HCT116 (cell line): ENCODE measurements around the gene MMP28. TPM values are rescaled to one million over a fixed set of nuclear protein-coding genes. Genes with fewer than 3 reads are reported as not detected.

Source experiments
- ATAC-seq: fragments of 200-7000 bp; cut with Tn5 transposase; 2 replicates; pipeline ENCODE4 v1.9.1; 2020; ENCODE audit warnings: mild to moderate bottlenecking, moderate library complexity
- BruUV-seq: library from RNA; stranded (reverse); fragments of 400-500 nt; replicated peaks from 2 replicates; lab custom pipeline; 2021; lab: Mats Ljungman, UMichigan
- CTCF ChIA-PET: fragments of 300-600 bp; sonication (Branson Sonifier 250); formaldehyde crosslinking; loops from one replicate; lab custom pipeline; 2021; ENCODE audit warnings: antibody characterized with exemption; lab: Charles Lee
- POLR2A ChIA-PET: fragments of 300-600, 350-600 bp; sonication (Branson Sonifier 250); formaldehyde crosslinking; loops from one replicate; lab custom pipeline; 2021; ENCODE audit warnings: antibody characterized with exemption; lab: Charles Lee
- RAD21 ChIA-PET, 2 experiments: fragments of 300-600 bp; sonication (Branson Sonifier 250); formaldehyde crosslinking; loops; one replicate each; lab custom pipeline; 2023; ENCODE audit warnings: low total read pairs in 2 of 2; ENCODE audit not compliant: uncharacterized antibody in 2 of 2, unreplicated experiment in 2 of 2, low non-redundant PET in 1 of 2; lab: Charles Lee
- DNase-seq: peaks from one replicate; pipeline ENCODE4 v3.0.0-alpha.2; 2010; ENCODE audit warnings: low read depth, low spot score
- H2AFZ ChIP-seq: fragments of 200-600 bp; shearing (Covaris generic), sonication (generic); 2 replicates; pipeline ENCODE4 v1.6.1; 2017; ENCODE audit warnings: low read depth, mixed run types, mixed read lengths, antibody characterized with exemption, low read length; ENCODE audit not compliant: poor library complexity, severe bottlenecking
- H3K27ac ChIP-seq: 2 replicates; pipeline ENCODE4 v1.5.1; 2012; ENCODE audit warnings: low read depth, low read length
- H3K27me3 ChIP-seq: fragments of 200-600 bp; sonication (generic); 2 replicates; pipeline ENCODE4 v1.6.1; 2016; ENCODE audit warnings: mixed run types, low read length, mixed read lengths; ENCODE audit not compliant: insufficient read depth
- H3K36me3 ChIP-seq, 2 experiments: fragments of 200-500 bp in 1 of 2; fragments of 200-600 bp in 1 of 2; sonication (Bioruptor generic) in 1 of 2; sonication (generic) in 1 of 2; 2 replicates each; pipeline versions ENCODE4 v1.5.1 to v1.6.1; 2014 to 2016; ENCODE audit warnings: low read length in 2 of 2, inconsistent platforms in 1 of 2, mixed read lengths in 1 of 2, mixed run types in 1 of 2; ENCODE audit not compliant: insufficient read depth in 2 of 2, control insufficient read depth in 1 of 2
- H3K4me1 ChIP-seq, 2 experiments: fragments of 200-600 bp in 1 of 2; sonication (generic) in 1 of 2; 2 replicates each; pipeline versions ENCODE4 v1.5.1 to v1.6.1; 2012 to 2017; ENCODE audit warnings: low read length in 2 of 2, inconsistent platforms in 1 of 2, mild to moderate bottlenecking in 1 of 2, mixed read lengths in 1 of 2, mixed run types in 1 of 2, moderate library complexity in 1 of 2; ENCODE audit not compliant: insufficient read depth in 2 of 2, control insufficient read depth in 1 of 2
- H3K4me2 ChIP-seq: fragments of 200-600 bp; sonication (generic); 2 replicates; pipeline ENCODE4 v1.6.1; 2017; ENCODE audit warnings: mixed run types, low read length, mixed read lengths
- H3K4me3 ChIP-seq, 2 experiments: fragments of 200-600 bp in 1 of 2; sonication (generic) in 1 of 2; replicated peaks in 1 of 2; 2 replicates each; pipeline ENCODE4 v1.5.1; 2011 to 2016; ENCODE audit warnings: low read length in 2 of 2, control low read depth in 1 of 2, low read depth in 1 of 2, mild to moderate bottlenecking in 1 of 2, mixed read lengths in 1 of 2, mixed run types in 1 of 2
- H3K79me2 ChIP-seq: fragments of 200-600 bp; sonication (generic); 2 replicates; pipeline ENCODE4 v1.6.1; 2017; ENCODE audit warnings: mild to moderate bottlenecking, mixed run types, low read length, moderate library complexity, mixed read lengths; ENCODE audit not compliant: insufficient read depth
- H3K9ac ChIP-seq: fragments of 200-600 bp; sonication (generic); 2 replicates; pipeline ENCODE4 v1.6.1; 2016; ENCODE audit warnings: low read length, mixed read lengths
- H3K9me2 ChIP-seq: fragments of 200-600 bp; sonication (generic), shearing (Covaris generic); 2 replicates; pipeline ENCODE4 v1.6.1; 2017; ENCODE audit warnings: mixed run types, mild to moderate bottlenecking, moderate library complexity; ENCODE audit not compliant: insufficient read depth
- H3K9me3 ChIP-seq, 2 experiments: fragments of 200-500 bp in 1 of 2; fragments of 200-600 bp in 1 of 2; sonication (Bioruptor generic) in 1 of 2; sonication (generic) in 1 of 2; 2 replicates each; pipeline ENCODE4 v1.6.1; 2014 to 2017; ENCODE audit warnings: low read length in 2 of 2, mixed read lengths in 2 of 2, inconsistent platforms in 1 of 2, low read depth in 1 of 2, mild to moderate bottlenecking in 1 of 2, mixed run types in 1 of 2, moderate library complexity in 1 of 2; ENCODE audit not compliant: control insufficient read depth in 1 of 2, insufficient read depth in 1 of 2
- H4K20me1 ChIP-seq: fragments of 200-600 bp; sonication (generic), shearing (Covaris generic); 2 replicates; pipeline ENCODE4 v1.6.1; 2017; ENCODE audit warnings: mixed run types, mild to moderate bottlenecking, moderate library complexity; ENCODE audit not compliant: insufficient read depth
- ATF3 ChIP-seq: IDR thresholded peaks from 2 replicates; pipeline ENCODE4 v1.6.1; 2012
- CTCF ChIP-seq, 3 experiments: fragments of 200-600 bp in 1 of 3; sonication (generic) in 1 of 3; IDR thresholded peaks in 2 of 3; conservative IDR thresholded peaks in 1 of 3; 2 replicates each; pipeline ENCODE4 v1.5.1; 2012 to 2017; ENCODE audit warnings: low read depth in 2 of 3, low read length in 2 of 3, antibody characterized with exemption in 1 of 3, borderline replicate concordance in 1 of 3, control low read depth in 1 of 3, mild to moderate bottlenecking in 1 of 3, mixed read lengths in 1 of 3, mixed run types in 1 of 3, moderate library complexity in 1 of 3; ENCODE audit not compliant: insufficient read depth in 1 of 3
- EGR1 ChIP-seq: IDR thresholded peaks from 2 replicates; pipeline ENCODE4 v1.6.1; 2012; ENCODE audit warnings: low read depth
- ELF1 ChIP-seq: IDR thresholded peaks from 2 replicates; pipeline ENCODE4 v1.6.1; 2012; ENCODE audit warnings: low read depth, borderline replicate concordance
- EZH2 ChIP-seq: fragments of 200-600 bp; sonication (generic); IDR thresholded peaks from 2 replicates; pipeline ENCODE4 v1.6.1; 2017; ENCODE audit warnings: antibody characterized with exemption, mixed run types
- EZH2phosphoT487 ChIP-seq: fragments of 200-600 bp; IDR thresholded peaks from 2 replicates; pipeline ENCODE4 v1.6.1; 2018; ENCODE audit warnings: antibody characterized with exemption, borderline replicate concordance
- FOSL1 ChIP-seq: IDR thresholded peaks from 2 replicates; pipeline ENCODE4 v1.6.1; 2012; ENCODE audit warnings: low read depth
- JUND ChIP-seq: IDR thresholded peaks from 2 replicates; pipeline ENCODE4 v1.6.1; 2012
- MAX ChIP-seq: IDR thresholded peaks from 2 replicates; pipeline ENCODE4 v1.6.1; 2012
- POLR2A ChIP-seq: IDR thresholded peaks from 2 replicates; pipeline ENCODE4 v1.7.0; 2011; ENCODE audit warnings: borderline replicate concordance; ENCODE audit not compliant: insufficient read depth, insufficient read length; ENCODE audit errors: extremely low read depth
- POLR2AphosphoS5 ChIP-seq: IDR thresholded peaks from 2 replicates; pipeline ENCODE4 v1.6.1; 2011; ENCODE audit warnings: mild to moderate bottlenecking, low read depth, low read length, moderate library complexity
- RAD21 ChIP-seq: IDR thresholded peaks from 2 replicates; pipeline ENCODE4 v1.6.1; 2012; ENCODE audit warnings: low read depth, mild to moderate bottlenecking
- SP1 ChIP-seq: IDR thresholded peaks from 2 replicates; pipeline ENCODE4 v1.6.1; 2012; ENCODE audit warnings: low read depth
- TCF7L2 ChIP-seq: IDR thresholded peaks from 2 replicates; pipeline ENCODE4 v1.7.0; 2011; ENCODE audit warnings: borderline replicate concordance, inconsistent platforms; ENCODE audit not compliant: insufficient read depth, insufficient read length; ENCODE audit errors: extremely low read depth
- ZNF274 ChIP-seq: fragments of 200-500 bp; sonication (Bioruptor generic); IDR thresholded peaks from 2 replicates; pipeline ENCODE4 v1.6.1; 2014; ENCODE audit warnings: mild to moderate bottlenecking, low read depth, low read length, inconsistent platforms
- intact Hi-C: fragments of 100-400 bp; cut with micrococcal nuclease; formaldehyde crosslinking; loops from 2 replicates; pipeline ENCODE4 v1.10.0; 2022
- total RNA-seq: library from RNA; stranded (reverse); gene quantifications from one replicate; pipeline ENCODE4 v1.2.1, GENCODE V29; 2021; ENCODE audit not compliant: unreplicated experiment
- TF ChIP-seq, protein P1 (sequence below): IDR thresholded peaks from 2 replicates; pipeline ENCODE4 v1.6.1; 2011; ENCODE audit warnings: mild to moderate bottlenecking, low read length, moderate library complexity; ENCODE audit not compliant: insufficient replicate concordance; ENCODE audit errors: extremely low read depth

The MMP28 gene
- total RNA-seq, 1 experiment from 2014 or later, result 2.6 TPM

GRCh38 chr17:35764123-35764991 lies 31.1 kb downstream of the MMP28 start (continued):
- TF ChIP-seq POLR2AphosphoS5 (peak; percentile 24; the same call in 1 of the 2 replicates), MAX (peak; percentile 91), SP1 (no peak), EZH2phosphoT487 (no peak), EGR1 (no peak), JUND (no peak), FOSL1 (no peak)

DNA sequence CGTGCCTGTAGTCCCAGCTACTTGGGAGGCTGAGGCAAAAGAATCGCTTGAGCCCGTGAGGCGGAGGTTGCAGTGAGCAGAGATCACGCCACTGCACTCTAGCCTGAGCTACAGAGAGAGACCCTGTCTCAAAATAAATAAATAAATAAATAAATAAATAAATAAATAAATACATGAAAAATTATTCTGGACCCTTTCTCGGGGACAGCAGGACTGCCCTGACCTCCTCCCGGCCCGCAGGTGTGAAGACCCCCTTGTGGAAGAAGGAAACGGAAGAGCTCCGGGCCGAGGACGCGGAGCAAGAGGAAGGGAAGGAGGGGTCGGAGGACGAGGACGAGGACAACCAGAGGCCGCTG lies 31.7 kb downstream of the MMP28 start:
- no peaks in the 10 kb centered on the region for H4K20me1 ChIP-seq
- no peak for TF ChIP-seq ELF1
- TF ChIP-seq EGR1, result no peak
- TF ChIP-seq ATF3, result no peak
- no peak for TF ChIP-seq MAX
- TF ChIP-seq CTCF (IDR thresholded peaks at IDR 0.05 in 2 of 3, conservative IDR thresholded peaks at IDR 0.05 in 1 of 3; ENCODE audit: borderline replicate concordance in 1 of 3, insufficient read depth in 1 of 3, low read depth in 2 of 3, low read length in 2 of 3), result no peak
- TF ChIP-seq, protein P1, sequence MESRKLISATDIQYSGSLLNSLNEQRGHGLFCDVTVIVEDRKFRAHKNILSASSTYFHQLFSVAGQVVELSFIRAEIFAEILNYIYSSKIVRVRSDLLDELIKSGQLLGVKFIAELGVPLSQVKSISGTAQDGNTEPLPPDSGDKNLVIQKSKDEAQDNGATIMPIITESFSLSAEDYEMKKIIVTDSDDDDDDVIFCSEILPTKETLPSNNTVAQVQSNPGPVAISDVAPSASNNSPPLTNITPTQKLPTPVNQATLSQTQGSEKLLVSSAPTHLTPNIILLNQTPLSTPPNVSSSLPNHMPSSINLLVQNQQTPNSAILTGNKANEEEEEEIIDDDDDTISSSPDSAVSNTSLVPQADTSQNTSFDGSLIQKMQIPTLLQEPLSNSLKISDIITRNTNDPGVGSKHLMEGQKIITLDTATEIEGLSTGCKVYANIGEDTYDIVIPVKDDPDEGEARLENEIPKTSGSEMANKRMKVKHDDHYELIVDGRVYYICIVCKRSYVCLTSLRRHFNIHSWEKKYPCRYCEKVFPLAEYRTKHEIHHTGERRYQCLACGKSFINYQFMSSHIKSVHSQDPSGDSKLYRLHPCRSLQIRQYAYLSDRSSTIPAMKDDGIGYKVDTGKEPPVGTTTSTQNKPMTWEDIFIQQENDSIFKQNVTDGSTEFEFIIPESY, result no peak
- TF ChIP-seq POLR2A, result no peak
- no peak for TF ChIP-seq ZNF274
- no peak for TF ChIP-seq POLR2AphosphoS5
- TF ChIP-seq RAD21, result no peak
- no peak for TF ChIP-seq TCF7L2
- TF ChIP-seq EZH2phosphoT487, result no peak
- no peak for TF ChIP-seq EZH2
- no peak for TF ChIP-seq SP1
- TF ChIP-seq JUND, result no peak
- TF ChIP-seq, all 23 proteins: peak for 0
- POLR2A ChIA-PET, result interaction anchor here (1.2 to 3.3 kb wide), 3 partner anchors 25 to 45 kb away, joined by 3 to 41 read pairs (median 4); partner anchors contain the start of gene TAF15
- intact Hi-C loops, result loop anchor here (1.0 kb wide), 2 partner anchors 41 to 46 kb away; partner anchors contain the start of gene TAF15
- RAD21 ChIA-PET, result interaction anchor here (1.0 to 1.2 kb wide), 5 partner anchors 16 to 185 kb away, joined by 3 to 10 read pairs (median 7); partner anchors contain the start of genes TAF15 (in 2 of the 2) and PEX12 (in 1 of the 2)
- no TSS peak for BruUV-seq
- DNase-seq (no peak), ATAC-seq (no peak)
- peaks cover 5 to 12% of the 10 kb centered on the region in 2 experiments; a peak in 3 of 4 replicates for H3K4me1 ChIP-seq
- no peaks in the 10 kb centered on the region for H3K27me3 ChIP-seq
- H3K4me3 ChIP-seq, result peak overlapping the region in 1 of 2 experiments; percentile 35; a peak in 2 of 4 replicates
- CTCF ChIA-PET, result interaction anchor here (0.6 to 5.1 kb wide), 31 partner anchors 8 to 783 kb away, joined by 3 to 76 read pairs (median 4); partner anchors contain the start of genes AP2B1, MMP28, PEX12 and TAF15
- peak overlapping the region; percentile 74 for H2AFZ ChIP-seq
- H3K9ac ChIP-seq, result no peak overlapping the region
- H3K9me3 ChIP-seq, result no peaks in the 10 kb centered on the region
- H3K79me2 ChIP-seq, result no peaks in the 10 kb centered on the region
- no peaks in the 10 kb centered on the region for H3K9me2 ChIP-seq
- H3K27ac ChIP-seq, result no peak overlapping the region; the same call in 1 of the 2 replicates
- peak overlapping the region; percentile 72 for H3K4me2 ChIP-seq
- no peaks in the 10 kb centered on the region for H3K36me3 ChIP-seq
